OCI-LY3 (cell line): ENCODE measurements around the gene DOCK6.

Experiments used
- CTCF ChIP-seq: fragments of 200-600, 300-600 bp; sonication (generic); IDR thresholded peaks from 2 replicates; pipeline ENCODE4 v1.5.1; 2014; ENCODE audit warnings: antibody characterized with exemption, low read length, low read depth
- EZH2phosphoT487 ChIP-seq: fragments of 200-600 bp; shearing (Covaris generic); IDR thresholded peaks from 2 replicates; pipeline ENCODE4 v1.6.1; 2018; ENCODE audit warnings: antibody characterized with exemption, mixed run types, low read depth

DNA sequence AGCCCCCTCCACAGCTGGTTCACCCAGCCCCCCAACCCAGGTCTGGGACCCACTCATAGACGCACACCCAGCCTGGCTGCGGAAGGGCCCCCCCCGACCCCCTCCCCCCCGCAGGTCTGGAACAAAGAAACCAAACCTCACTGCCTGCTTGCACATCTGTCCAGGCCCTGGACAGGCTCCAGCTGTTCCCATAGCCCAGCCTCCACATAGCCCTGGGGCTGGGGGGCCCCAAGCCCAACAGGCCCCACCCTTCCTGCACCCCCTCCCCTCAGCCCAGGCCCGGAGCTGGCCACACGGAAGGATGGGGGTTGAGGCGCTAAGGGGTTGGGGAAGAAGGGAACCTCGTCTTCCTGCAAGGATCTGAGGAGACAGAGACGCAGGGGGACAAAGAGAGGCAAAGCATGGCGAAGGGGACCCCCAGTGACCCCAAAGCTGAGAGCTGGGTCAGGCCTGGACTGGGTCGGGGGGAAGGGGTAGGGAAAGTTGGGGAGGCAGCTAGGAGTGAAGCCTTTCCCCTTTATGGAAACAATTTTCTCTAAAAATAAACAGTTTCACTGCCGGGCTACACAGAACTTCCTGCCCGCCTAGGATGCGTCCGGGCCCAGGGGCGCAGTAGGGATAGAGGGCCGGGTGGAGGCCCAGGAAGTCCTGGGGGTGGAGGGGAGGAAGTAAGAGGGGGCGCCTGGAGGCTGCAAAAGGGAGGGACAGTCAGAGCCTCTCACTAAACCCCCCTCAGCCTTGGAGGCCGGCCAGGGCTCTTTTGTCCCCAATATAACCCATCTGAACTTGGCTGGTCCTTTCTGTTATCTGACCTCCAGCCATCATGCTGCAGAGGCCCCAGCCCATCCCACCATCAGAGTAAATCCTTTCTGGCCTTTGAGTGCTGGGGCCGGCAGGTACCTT lies 67.4 kb downstream of the DOCK6 start:
- TF ChIP-seq CTCF (no peak), EZH2phosphoT487 (no peak)
